Measurements from ENCODE around the gene DPP6. TPM values are rescaled to one million over a fixed set of nuclear protein-coding genes. Genes with fewer than 3 reads are reported as not detected.

DPP6 gene
- total and polyA plus RNA-seq, 9 of the 15 experiments (the other 6 are each of a cell fraction or from before 2014, with no cell fraction given), result not detected

DNA sequence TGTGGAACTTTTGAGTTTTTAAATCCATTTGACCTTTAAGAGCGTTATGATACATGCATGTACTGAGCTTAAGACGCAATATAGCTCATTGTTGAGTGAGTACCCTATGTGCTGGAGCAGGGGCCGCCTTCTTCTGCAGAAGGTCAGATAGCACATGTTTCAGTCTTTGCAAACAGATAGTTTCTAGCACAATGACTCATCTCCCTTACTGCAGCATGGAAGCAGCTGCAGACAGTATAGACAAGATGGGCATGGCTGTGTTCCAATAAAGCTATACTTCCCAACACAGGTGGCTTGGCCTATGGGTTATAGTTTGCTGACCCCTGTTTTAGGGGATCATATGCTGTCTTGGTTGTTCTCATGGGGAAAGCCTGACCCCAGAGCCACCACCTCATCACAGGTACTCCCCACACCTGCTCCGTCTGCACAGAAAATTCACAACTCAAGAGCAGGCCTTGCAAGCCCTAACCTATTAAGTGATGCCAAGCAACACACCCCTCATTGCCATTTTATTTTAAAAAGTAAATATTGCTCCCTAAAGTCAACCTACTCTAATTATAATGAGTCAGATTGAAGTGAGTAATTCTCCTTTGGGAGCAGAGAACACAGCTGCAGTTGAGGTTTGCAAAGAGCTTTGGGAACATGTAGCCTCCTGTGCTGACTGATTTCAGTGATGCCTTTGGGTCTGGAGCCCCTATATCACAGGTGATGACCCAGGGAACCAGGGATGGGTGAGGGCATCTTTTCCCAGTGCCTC, 620.6 kb downstream of the DPP6 start (continued):
- TF ChIP-seq HIVEP1 (CRISPR knock-in tag; IDR thresholded peaks at IDR 0.05) (0 out of 2 replicates have a peak, but pooled peaks have one; percentile 32), SREBF1 (IDR thresholded peaks at IDR 0.05; ENCODE audit: borderline replicate concordance, low read depth, low read length) (no peak), NBN (IDR thresholded peaks at IDR 0.05; ENCODE audit: low read depth) (peak; percentile 52; the same call in 1 of the 2 replicates), JUND (IDR thresholded peaks at IDR 0.05; ENCODE audit: borderline replicate concordance, low read depth, low read length) (peak; percentile 96), JUND (tag; IDR thresholded peaks at IDR 0.05; ENCODE audit: borderline replicate concordance, low read depth, low read length) (peak; percentile 97), KDM1A (IDR thresholded peaks at IDR 0.05) (0 out of 4 replicates have a peak, but pooled peaks of 1 of the 2 experiments have one; percentile 13), TCF3 (CRISPR knock-in tag; IDR thresholded peaks at IDR 0.05) (peak; percentile 92), BRD9 (IDR thresholded peaks at IDR 0.05; ENCODE audit: low read depth, partially characterized antibody) (no peak), MTA1 (IDR thresholded peaks at IDR 0.05; ENCODE audit: borderline replicate concordance) (no peak), SRSF7 (optimal IDR thresholded peaks at IDR 0.05; ENCODE audit: low read depth, low read length) (no peak), CEBPG (CRISPR knock-in tag; IDR thresholded peaks at IDR 0.05) (peak; percentile 54; the same call in 1 of the 2 replicates), CEBPG (tag; conservative IDR thresholded peaks at IDR 0.05 in 1 of 2, IDR thresholded peaks at IDR 0.05 in 1 of 2) (0 out of 4 replicates have a peak, but pooled peaks of 1 of the 2 experiments have one; percentile 22), C11orf30 (IDR thresholded peaks at IDR 0.05; ENCODE audit: low read depth) (peak; percentile 68)
- TF ChIP-seq, protein P1, sequence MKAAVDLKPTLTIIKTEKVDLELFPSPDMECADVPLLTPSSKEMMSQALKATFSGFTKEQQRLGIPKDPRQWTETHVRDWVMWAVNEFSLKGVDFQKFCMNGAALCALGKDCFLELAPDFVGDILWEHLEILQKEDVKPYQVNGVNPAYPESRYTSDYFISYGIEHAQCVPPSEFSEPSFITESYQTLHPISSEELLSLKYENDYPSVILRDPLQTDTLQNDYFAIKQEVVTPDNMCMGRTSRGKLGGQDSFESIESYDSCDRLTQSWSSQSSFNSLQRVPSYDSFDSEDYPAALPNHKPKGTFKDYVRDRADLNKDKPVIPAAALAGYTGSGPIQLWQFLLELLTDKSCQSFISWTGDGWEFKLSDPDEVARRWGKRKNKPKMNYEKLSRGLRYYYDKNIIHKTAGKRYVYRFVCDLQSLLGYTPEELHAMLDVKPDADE (conservative IDR thresholded peaks at IDR 0.05; ENCODE audit: control insufficient read depth, low read depth, low read length), result no peak
- TF ChIP-seq, protein P2, sequence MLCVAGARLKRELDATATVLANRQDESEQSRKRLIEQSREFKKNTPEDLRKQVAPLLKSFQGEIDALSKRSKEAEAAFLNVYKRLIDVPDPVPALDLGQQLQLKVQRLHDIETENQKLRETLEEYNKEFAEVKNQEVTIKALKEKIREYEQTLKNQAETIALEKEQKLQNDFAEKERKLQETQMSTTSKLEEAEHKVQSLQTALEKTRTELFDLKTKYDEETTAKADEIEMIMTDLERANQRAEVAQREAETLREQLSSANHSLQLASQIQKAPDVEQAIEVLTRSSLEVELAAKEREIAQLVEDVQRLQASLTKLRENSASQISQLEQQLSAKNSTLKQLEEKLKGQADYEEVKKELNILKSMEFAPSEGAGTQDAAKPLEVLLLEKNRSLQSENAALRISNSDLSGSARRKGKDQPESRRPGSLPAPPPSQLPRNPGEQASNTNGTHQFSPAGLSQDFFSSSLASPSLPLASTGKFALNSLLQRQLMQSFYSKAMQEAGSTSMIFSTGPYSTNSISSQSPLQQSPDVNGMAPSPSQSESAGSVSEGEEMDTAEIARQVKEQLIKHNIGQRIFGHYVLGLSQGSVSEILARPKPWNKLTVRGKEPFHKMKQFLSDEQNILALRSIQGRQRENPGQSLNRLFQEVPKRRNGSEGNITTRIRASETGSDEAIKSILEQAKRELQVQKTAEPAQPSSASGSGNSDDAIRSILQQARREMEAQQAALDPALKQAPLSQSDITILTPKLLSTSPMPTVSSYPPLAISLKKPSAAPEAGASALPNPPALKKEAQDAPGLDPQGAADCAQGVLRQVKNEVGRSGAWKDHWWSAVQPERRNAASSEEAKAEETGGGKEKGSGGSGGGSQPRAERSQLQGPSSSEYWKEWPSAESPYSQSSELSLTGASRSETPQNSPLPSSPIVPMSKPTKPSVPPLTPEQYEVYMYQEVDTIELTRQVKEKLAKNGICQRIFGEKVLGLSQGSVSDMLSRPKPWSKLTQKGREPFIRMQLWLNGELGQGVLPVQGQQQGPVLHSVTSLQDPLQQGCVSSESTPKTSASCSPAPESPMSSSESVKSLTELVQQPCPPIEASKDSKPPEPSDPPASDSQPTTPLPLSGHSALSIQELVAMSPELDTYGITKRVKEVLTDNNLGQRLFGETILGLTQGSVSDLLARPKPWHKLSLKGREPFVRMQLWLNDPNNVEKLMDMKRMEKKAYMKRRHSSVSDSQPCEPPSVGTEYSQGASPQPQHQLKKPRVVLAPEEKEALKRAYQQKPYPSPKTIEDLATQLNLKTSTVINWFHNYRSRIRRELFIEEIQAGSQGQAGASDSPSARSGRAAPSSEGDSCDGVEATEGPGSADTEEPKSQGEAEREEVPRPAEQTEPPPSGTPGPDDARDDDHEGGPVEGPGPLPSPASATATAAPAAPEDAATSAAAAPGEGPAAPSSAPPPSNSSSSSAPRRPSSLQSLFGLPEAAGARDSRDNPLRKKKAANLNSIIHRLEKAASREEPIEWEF (CRISPR knock-in tag; IDR thresholded peaks at IDR 0.05), result no peak
- TF ChIP-seq, protein P3, sequence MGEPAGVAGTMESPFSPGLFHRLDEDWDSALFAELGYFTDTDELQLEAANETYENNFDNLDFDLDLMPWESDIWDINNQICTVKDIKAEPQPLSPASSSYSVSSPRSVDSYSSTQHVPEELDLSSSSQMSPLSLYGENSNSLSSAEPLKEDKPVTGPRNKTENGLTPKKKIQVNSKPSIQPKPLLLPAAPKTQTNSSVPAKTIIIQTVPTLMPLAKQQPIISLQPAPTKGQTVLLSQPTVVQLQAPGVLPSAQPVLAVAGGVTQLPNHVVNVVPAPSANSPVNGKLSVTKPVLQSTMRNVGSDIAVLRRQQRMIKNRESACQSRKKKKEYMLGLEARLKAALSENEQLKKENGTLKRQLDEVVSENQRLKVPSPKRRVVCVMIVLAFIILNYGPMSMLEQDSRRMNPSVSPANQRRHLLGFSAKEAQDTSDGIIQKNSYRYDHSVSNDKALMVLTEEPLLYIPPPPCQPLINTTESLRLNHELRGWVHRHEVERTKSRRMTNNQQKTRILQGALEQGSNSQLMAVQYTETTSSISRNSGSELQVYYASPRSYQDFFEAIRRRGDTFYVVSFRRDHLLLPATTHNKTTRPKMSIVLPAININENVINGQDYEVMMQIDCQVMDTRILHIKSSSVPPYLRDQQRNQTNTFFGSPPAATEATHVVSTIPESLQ (CRISPR knock-in tag; IDR thresholded peaks at IDR 0.05), result 0 out of 2 replicates have a peak, but pooled peaks have one; percentile 81
- TF ChIP-seq, protein P4, sequence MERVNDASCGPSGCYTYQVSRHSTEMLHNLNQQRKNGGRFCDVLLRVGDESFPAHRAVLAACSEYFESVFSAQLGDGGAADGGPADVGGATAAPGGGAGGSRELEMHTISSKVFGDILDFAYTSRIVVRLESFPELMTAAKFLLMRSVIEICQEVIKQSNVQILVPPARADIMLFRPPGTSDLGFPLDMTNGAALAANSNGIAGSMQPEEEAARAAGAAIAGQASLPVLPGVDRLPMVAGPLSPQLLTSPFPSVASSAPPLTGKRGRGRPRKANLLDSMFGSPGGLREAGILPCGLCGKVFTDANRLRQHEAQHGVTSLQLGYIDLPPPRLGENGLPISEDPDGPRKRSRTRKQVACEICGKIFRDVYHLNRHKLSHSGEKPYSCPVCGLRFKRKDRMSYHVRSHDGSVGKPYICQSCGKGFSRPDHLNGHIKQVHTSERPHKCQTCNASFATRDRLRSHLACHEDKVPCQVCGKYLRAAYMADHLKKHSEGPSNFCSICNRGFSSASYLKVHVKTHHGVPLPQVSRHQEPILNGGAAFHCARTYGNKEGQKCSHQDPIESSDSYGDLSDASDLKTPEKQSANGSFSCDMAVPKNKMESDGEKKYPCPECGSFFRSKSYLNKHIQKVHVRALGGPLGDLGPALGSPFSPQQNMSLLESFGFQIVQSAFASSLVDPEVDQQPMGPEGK (CRISPR knock-in tag; IDR thresholded peaks at IDR 0.05; ENCODE audit: borderline replicate concordance), result no peak
